NCI-H510A (cell line): ENCODE measurements around the gene CCL26.
"Not testable (repeated sequence)": the region's sequence is repeated elsewhere in the genome, so short reads cannot be mapped to it uniquely, and the experiment has no call there.

Experiments
- DNase-seq: peaks from one replicate; lab custom pipeline; 2025; lab: John Stamatoyannopoulos, UW

The CCL26 gene

DNA sequence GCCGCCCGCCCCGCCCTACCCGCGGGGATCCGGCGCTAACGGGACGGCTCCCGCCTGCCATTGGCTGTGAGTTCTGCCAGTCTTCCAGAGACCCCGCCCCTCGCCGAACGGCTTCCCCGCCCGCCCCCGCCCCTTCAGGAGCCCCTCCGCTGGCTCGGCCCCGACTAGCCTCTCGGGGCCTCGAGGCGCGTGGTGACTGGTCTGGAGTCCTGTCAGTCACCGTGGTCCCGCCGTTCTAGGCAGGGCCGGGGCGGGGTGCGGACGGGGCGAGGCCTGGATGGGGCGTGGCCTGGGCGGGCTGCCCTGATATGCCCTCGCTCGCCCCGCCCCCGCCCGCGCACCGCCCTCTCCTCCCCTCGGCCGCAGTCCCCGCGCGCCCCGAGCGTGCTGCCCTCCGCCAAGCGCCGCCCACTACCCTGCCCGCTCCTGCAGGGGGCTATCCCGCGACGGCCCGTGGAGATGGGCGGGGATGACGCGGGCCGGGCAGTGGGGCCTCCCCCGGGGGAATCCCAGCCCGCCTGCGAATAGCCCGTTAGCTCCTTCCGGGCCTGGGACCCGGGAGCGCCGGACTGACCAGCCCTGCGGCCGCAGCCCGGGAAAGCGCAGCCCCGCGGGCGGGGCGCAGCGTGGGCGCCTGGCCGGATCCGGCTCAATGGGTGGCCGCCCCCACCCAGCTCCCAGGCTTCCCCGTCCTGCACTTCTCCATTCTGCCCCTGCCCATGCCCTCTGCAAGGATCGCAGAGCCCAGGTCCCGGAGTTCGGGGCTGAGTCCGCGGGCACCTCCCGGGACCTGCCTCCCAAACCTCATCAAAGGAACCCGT, 32.8 kb downstream of the CCL26 start:
- peak; percentile 86 for DNase-seq

DNA sequence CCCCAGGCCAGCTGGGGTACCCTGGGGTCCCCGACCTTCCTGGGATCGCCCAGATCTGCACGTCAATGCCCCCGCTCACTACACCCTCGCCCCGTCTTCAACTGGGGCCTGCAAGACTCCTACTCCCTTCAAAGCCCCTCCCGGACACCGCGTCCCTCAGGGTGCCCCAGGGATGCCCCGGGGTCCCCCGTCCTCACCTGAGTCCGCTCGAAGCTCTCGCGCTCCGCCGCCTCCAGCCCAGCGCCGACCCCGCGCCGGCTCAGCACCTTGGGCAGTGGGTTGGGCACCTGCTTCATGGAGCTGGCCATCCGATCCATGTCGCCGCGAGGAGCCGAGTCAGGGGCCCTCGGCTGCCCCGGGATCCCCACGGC, 33.4 kb downstream of the CCL26 start, which contains the start of gene HIP1:
Gene HIP1 (minus strand): TSS at position 338 of the 371 bp plus-strand sequence. CDS start 21 bp downstream, at position 317.
- no peak for DNase-seq

DNA sequence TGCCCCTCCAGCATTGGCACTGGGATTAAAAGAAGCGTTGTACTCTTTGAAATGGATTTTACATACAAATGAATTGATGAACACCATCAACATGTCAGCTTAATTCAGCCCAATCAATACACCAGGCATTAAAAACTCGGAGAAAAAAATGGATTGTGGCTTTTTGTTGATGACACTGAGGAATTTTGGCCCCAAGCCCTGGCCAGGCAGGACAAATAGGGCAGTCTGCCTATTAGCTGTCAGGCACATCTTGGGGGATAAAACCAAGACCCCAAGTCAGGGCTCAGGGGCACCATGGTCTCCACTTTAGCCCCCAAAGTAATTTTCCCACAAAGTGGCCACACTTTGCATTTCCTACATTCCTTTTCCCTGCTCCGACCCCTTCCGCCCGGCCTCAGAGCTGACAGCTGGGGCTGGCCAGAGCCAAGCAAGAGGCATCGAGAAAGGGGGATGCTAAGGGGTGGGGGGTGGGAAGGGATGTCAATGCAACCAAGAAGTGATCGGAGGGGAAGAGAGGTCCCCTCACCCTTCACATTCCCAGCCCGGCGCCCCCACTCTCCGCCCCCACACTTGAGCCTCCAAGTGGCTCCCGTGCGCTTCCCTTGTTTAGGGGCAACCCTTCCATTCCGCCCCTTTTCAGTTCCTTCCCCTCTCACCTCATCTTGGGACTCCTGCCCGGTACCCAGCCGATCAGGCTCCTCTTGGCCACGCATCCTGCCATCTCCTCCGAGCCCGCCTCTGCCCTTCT, 34.0 kb downstream of the CCL26 start:
- no peak for DNase-seq

DNA sequence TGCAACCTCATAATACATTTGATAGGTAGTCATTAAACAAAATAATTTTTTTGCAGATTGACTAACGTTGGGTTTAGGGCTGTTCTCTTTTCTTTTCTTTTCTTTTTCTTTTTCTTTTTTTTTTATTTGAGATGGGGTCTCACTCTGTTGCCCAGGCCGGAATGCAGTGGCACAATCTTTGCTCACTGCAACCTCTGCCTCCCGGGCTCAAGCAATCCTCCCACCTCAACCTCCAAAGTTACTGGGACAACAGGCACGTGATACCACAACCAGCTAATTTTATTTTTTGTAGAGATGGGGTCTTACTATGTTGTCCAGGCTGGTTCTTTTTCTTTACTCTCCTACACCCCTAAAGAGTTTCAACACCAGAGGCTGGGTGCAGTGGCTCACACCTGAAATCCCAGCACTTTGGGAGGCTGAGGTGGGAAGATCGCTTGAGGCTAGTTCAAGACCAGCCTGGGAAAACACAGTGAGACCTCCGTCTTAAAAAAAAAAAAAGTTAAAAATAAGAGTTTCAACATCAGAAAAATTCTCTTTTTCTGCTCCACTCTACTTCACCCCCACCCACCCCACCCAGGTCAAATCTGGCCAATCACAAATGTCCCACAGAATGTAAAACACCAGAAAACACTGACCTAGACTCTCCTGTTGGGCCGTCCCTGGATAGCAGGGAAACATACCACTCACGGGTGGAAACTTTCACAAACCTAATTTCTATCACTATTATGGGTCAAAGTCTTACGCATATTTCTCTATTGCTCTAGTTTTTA, 36.2 kb downstream of the CCL26 start:
- DNase-seq = no peak

DNA sequence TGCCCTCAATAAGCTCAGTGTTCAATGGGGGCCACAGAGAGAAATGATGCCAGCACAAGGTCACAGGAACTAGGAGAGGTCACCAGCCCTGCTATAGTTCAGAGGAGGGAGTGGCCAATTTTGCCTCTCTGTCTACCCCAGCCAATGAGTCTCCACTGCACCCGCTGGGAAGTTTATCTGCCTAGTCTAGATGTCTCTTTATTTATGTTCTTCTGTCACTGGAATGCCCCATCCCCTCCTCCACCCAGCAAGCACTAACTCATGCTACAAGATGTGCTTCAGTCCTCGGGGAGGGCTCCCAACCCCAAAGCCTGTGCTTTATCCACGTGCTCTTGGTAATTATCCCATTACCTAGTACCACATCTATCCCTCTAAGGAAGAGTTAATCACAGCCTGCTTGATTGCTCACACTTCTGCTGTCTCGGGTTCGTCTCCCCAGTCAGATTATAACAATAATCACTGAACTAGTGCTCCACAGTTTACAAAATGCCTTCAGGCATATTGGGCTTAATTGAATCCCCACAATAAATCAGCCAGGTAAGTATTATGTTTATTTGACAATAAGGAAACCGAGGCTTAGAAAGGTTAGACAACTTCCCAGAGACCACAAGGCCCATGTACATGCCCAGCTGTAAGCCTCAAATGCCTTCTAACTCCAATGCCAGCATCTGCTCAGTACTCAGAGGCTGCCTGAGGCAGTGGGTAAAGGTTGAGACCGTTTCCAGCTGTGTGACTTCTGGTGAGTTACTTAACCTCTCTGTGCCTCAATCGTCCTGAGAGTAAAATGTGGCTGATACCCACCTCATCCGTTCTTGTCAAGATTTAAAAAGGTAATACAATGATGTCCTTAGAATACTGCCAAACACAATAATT, 37.2 kb downstream of the CCL26 start:
- no peak for DNase-seq

DNA sequence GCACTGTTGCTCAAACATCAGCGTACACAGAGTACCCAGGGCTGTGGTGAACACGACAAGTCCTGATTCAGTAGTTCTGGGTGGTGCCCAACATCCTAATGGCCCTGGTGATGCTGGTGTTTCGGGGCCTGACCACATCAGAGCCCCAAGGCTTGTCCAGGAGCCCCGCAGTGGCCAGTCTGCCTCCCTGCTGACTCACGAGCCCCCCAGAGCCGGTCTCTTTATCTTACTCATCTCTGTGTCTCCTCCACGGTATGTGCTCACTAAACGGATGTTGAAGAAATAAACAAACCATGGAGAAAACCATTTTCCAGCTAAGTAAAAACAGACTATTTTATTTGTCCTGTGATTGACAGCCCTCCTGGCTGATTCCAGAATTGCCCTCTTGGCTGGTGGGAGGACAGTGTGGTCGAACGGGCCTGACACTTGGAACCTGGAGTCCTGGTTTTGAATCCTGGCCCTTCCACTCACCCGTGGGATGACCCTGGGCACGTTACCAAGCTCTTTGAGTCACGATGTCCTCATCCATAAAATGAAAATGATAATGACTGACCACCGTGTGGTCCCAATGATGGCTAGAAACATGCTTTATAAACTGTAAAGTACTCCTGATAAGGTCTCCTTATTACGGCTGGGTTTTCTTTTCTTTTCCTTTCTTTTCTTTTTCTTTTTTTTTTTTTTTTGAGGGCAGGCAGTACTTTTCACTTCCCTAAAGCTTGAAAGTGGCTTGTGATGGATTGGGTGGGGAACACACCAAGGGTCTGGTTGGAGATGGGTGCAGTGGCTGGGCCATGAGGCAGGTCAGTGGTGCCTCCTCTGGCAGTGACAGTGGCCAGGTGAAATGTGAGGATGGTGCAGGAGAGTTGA, 39.0 kb downstream of the CCL26 start:
- DNase-seq = no peak

DNA sequence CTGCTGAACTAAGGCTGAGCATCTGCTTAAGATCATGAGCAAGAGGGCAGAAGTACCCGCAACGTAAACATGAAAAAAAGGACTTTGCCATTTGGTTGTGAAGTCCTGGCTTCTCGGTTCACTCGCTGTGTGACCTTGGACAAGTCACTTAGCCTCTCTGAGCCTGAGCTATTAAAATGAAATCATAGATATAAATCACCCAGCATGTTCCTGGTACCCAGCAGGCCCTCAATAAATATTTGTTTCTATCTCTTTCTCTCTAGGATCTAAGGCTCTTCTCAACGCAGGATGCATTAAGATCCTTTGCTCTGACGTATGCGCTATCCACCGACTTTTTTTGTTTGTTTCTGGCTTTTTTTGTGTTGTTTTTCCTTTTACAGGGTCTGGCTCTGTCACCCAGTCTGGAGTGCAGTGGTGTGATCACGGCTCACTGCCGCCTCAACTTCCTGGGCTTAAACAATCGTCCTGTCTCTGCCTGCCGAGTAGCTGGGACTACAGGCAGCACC, 39.9 kb downstream of the CCL26 start:
- DNase-seq = no peak

DNA sequence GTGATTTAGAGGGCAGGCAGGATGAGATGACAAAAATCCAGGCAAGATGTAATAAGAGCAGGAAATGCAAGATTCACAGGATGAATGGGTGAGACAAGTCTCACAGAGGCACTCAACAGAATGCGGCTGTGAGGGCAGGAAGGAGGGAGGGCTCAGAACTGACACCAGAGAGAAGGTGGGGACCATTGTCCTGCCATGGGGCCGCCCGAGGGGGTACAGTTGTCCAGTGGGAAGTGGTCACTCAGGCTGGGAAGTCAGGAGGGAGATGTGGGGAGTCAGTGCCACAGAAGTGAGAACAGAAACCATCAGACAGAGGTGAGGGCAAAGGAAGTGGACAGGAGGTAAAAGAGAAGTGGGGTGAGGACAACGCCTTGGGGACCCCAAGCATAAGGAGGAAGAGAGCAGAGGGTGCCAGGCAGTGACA, 42.1 kb downstream of the CCL26 start:
- DNase-seq = no peak

DNA sequence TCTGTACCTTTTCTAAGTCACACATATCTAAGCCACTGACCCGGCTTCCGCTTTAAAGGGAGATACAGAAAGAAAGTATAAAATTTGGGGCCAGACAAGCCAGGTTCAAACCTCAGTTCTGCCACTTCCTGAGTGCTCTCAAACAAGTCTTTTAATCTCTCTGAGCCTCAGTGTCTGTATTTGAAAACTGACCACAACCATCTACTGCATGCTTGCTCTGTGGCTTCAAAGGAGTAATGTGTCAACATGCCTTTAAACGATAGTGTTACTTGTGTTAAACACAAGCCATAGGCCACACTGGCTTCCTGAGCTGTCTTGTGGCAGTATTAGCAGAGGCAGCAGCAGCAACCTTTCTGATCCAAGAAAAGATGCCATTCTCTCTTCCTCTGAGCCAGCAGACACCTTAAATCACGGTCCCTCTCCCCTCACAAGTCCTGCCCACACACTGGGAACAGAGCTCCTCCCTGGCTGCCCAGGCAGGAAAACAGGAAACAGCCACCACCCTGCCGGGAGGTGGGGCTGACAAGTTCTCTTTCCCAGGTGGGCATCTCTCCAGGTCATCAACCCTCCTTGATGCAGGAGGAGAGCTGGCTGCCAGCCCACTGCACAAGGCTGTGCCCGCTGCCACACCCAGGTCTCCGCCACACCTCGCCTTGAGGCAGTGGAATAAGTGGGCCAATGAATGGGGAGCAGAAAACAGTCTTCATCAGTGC, 44.0 kb downstream of the CCL26 start:
- no peak for DNase-seq

DNA sequence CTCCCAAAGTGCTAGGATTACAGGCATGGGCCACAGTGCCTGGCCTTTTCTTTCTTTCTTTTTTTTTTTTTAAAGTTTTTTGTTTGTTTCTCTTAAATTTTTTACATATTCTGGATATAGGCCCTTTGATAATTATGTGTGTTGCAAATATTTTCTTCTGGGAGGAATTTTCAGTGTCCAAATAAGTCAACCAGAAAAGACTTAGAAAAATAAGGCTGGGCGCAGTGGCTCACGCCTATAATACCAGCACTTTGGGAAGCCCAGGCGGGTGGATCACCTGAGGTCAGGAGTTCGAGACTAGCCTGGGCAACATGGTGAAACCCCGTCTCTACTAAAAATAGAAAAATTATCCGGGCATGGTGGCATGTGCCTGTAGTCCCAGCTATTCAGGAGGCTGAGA, 44.7 kb downstream of the CCL26 start:
- not testable (repeated sequence) for DNase-seq

DNA sequence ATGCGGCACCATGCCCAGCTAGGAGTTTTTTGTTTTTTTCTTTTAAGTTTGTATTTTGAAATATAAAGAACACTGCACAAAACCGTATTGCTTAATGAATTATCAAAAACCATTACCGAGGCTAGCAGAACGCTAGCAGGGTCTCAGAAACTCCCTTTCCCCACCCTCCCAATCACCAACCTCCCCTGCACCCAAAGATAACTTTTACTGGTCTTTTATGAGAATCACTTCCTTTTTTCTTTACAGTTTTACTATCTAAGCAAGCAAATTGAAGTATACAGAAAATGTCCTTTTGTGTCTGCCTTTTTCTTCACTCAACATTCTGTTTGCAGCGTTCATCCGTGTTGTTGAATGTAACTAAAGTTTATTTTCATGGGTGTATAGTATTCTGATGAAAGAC, 46.7 kb downstream of the CCL26 start:
- no peak for DNase-seq

DNA sequence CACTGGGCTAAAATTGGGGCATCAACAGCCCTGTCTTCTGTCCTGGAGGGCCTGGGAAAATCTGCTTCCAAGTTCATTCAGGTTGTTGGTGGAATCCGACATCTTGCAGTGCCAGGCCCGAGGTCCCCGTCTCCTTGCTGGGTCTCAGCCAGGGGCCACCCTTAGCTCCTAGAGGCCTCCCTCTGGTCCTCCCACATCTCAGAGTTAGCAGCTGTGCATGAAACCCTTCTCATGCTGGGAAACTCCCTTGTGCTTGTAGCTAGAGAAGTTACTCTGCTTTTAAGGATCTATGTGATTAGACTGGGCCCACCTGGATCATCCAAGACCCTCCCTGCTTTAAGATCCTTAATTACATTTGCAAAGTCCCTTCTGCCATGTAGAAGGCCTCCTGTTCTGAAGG, 48.6 kb downstream of the CCL26 start:
- no peak for DNase-seq

DNA sequence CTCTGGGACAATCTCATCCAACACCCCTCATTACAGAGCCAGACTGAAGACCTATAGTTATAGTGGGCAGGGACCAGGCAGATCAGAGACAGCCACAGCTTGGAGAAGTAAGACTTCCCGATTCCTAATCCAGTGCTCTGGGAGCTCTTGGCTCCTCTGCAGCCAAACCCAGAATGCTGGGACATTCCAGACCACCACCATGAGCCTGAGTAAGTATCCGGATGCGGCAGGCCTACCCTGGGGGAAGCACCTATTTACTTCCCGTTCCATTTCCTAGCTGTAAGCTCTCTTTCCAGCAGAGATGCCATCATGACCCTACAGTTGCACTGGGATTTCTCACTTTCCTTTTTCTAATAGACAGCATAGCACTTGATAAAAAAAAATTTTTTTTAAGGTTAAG, 49.6 kb downstream of the CCL26 start:
- DNase-seq = no peak

DNA sequence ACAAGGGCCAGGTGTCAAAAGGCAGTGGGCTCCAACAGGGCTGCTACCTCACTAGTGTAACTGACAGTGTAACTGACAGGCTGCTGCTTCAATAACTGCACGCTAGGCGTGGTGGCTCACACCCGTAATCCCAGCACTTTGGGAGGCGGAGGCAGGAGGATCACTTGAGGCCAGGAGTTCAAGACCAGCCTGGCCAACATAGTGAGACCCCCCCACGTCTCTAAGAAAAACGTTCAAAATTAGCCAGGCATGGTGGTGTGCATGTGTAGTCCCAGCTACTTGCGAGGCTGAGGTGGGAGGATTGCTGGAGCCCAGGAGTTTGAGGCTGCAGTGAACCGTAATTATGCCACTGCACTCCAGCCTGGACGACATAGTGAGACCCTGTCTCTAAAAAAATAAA, 50.1 kb downstream of the CCL26 start:
- DNase-seq = not testable (repeated sequence)

DNA sequence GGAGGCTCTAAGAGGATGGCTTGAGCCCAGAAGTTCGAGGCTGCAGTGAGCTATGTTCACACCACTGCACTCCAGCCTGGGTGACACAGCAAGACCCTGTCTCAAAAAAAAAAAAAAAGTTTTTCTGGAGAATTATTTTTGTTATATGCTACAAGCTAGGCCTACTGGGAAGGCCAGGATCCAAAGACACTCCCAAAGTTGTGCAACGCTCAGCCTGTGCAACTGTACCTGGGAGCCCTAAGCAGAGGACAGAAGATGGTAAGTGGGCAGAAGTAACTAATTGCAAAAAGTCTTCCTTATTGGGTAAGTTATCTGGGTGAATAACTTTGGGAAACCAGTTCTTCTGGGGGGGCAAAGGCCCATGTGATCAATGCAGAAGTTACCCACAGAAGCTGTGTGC, 50.6 kb downstream of the CCL26 start:
- no peak for DNase-seq

DNA sequence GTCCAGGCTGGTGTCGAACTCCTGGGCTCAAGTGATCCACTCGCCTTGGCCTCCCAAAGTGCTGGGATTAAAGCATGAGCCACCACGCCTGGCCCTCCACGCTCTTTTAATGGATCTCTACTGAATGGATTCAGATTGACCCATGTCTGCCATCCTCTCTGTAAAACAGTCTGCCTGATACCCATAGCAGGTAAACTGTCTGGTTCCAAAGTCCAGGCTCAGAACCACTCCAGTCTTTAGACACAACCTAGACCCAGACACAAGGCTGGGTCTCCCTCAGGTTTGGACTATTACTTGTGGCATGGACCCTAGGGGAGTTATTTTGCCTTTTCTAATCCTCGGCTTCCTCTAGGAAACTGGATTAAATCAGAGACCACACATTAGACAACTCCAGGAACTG, 52.4 kb downstream of the CCL26 start:
- DNase-seq = no peak
